COLO829 (cell line): ENCODE data around the gene CCDC9B.

Source experiments
- DNase-seq: peaks from one replicate; pipeline ENCODE4 v3.0.0; 2012; ENCODE audit warnings: low spot score

CCDC9B gene

DNA sequence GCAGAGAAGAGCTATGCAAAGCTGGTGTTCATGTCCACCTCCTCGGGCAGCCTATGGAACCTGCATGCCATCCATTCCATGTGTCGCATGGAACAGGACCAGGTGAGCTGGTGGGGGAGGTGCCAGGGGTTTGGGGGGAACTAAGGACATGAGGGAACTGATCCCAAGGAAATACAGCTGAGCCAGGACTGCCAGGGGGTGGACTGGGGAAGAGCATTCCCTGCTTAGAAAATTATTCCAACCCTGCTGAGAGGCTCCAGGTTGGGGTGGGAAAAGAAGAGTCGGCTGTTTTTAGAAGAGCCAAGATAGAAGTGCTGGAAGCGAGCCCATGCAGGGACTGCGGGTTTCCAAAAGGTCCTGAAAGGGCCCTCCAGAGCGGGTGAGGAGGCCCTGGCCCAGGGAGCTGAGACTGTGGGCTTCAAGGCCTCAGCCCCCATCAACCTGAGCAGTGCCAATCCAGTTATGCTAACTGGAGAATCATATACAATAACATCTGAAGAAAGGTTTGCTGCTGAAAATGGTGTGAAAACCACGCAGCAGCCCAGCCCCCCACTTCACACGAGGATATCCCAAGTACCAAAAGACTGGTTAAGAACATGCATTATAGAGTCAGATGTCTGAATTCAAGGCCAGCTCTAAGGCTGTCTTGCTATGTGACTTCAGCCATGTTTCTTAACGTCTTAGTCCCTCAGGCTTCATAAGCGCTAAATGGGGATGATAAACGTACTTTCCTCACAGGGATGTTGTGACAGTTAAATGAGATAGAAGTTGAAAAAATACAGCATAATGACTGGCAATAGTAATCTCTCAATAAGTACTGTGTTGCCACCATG is 25.1 kb upstream of the CCDC9B start:
- no peak for DNase-seq

- DNase-seq, result no peak
These were observed 24.3 kb upstream of the CCDC9B start for GRCh38 chr15:40365016-40365415.

GRCh38 chr15:40364251-40364650 is 23.5 kb upstream of the CCDC9B start:
- no peak for DNase-seq

GRCh38 chr15:40363611-40364010 is 22.9 kb upstream of the CCDC9B start:
- DNase-seq, result no peak

GRCh38 chr15:40361640-40362039 is 20.9 kb upstream of the CCDC9B start:
- no peak for DNase-seq

DNA sequence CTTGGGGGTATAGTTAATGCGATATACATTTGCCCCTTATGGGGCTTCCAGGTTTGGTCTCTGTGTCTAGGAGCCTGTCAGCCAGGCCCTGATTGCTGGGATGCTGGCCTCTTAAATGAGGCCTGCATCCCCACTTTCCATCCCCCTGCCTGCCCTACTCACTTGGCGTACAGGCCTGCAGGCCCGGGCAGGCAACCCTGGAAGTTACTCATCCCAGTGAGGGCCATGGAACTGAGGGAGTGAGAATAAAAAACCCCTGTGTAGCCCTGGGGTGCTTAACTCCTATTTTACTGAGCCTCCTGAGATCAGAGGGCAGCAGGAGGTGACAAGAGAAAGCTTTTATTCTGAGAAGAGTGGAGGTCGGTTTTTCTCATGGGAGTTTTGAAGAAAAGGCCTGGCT is 19.3 kb upstream of the CCDC9B start:
- no peak for DNase-seq

GRCh38 chr15:40358471-40359353 is 18.0 kb upstream of the CCDC9B start:
- DNase-seq, result no peak

GRCh38 chr15:40357723-40358470 is 17.2 kb upstream of the CCDC9B start, which contains the start of gene DISP2:
Gene DISP2 (plus strand): TSS chr15:40358219. CDS start chr15:40358322, 103 bp downstream.
- peak; percentile 80 for DNase-seq

DNA sequence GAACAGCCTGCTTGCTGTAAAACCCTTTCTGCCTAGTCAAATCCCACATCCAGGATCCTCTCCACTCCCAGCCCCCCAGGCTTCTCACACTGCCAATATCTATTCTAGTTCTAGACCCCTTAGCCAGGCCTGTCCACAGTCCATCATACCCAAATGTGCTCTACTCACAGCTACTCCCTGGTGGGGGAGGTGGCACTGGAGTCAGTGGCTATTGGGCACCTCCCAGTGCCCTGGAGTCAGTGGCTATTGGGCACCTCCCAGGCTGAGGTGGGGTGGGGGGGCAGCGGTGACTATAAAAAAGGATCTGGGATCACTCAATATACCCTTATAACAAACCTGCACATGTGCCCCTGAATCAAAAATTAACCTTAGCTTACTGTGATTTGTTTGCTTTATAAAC is 16.5 kb upstream of the CCDC9B start:
- no peak for DNase-seq

GRCh38 chr15:40355976-40356585 is 15.3 kb upstream of the CCDC9B start:
- DNase-seq, result no peak

DNA sequence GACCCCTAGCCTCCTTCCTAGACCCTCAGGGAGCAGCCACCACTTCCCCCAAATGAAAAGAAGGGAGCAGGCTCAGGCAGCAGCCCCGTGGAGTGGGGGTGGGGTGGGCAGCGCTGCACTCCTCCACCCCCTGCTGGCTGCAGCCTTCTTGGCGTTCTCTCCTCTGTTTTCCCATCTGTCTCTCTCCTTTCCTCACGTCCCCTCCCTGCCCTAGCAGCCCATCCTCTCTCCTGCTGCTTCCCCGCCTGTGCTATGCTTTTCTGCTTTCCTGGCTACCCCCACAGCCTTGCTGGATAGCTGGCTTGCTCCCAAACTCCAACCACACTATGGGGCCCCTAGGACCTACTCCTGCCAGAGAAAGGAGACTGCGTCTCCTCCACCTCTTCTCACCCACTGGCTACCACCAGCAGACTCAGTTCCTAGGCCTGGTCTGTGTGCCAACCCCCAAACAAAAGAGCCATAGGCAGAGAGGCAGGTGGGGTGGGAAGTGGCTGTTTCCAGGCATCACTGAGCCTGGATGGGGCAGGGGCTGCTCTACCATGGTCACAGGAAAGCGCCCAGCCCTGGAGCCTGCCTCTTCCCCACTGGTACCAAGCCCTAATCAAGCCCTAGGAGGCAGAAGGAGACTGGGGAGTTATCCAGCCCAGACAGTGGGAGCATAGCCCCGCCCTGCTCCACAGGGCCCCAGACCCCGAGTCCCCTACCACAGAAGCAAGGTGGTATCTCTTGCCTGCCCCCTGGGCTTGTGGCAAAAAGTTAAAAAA is 13.9 kb upstream of the CCDC9B start:
- no peak for DNase-seq

DNA sequence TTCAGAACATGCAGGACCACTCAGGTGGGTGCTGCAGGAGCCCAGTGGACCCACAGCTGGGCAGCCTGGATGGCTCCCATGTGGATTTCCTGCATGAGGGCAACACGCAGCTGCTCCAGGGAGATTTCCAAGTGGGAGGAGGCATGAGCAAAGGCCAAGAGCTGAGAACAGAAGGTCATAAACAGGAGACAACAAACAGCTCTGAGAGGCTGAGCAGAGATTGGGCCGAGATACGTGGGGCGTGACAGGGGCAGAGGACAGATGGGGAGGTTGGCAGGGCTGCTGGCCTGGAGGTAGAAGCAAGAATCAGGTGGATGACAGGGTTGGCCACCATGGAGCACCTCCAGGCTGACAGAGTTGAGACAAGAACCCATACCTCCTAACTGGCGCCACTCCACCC is 13.0 kb upstream of the CCDC9B start:
- DNase-seq, result no peak

DNA sequence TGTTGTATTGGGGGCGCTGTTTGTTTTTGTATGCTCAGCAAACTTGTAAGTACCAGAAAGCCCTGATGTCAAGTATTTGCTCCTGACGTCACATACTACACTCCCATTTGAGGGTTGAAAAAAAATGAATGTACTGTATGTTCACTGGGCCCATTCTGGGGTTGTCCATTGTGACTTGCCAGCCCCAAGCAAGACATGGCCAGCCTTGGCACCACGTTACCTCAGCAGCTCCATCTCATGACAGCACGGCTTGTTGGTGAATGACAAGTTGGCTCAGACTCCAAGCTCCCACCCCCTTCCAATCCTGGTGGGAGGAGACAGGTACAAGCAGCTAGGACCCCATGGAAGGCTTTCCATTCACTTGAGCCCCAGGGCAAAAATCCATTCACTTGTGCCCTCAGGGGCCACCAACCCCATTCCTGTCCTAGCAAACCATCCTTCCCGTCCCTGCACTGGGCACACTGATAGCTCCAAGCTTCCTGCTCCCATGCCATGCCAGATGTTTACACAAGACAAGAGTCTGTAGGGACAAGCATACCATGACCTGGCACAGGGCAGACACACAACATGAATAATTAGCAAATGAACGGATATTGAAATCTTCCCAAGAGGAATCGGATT is 11.7 kb upstream of the CCDC9B start:
- no peak for DNase-seq

- DNase-seq, result no peak
These were observed 8.4 kb upstream of the CCDC9B start for GRCh38 chr15:40349163-40349562.

- no peak for DNase-seq
These were observed 7.7 kb upstream of the CCDC9B start for GRCh38 chr15:40348474-40348870.

- DNase-seq, result no peak
These were observed 7.1 kb upstream of the CCDC9B start for GRCh38 chr15:40347559-40348473.

DNA sequence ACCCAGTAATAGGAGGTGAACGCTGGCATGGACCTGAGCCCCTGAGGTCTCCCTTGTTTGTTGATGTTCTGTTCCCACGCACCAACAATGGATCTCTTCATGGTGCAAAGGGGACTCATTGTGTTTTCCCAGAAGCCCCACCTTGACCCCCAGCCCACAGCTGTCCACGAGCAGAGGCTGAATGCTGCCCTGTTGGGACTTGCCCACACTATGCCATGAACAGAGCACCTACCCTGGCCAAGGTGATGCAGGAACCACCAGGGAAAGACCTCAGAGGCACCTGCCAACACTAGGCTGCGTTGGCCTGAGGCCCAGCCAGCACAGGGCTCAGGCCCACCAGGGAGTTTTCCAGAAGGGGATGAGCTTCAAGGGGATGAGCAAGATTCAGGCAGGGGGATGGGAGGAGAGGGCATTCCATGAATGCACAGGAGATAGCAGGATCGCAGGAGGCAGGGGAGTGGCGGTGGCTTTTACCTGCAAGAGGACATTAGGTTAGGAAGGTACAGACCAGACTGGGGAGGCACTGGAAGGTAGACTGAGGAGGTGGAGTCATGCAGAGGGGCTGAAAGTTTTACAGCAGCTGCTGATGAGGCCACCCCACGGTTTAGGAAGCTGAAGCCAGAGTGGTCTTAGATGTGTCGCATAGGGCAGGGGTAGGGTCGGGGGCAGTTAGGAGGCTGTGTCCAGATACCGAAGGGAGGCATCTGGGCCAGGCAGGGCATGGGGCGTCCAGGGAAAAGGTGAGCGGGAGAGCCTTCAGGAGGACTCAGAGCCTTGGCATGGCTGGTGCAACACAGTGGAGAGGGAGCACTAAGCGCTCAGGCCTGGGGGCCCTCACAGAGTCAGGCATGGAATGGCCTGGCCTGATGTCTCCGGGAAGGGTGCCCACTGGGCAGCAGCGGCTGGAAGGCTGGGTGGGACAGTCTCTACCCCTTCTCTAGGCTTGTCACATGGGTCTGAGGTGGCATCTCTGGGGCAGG is 6.1 kb upstream of the CCDC9B start:
- no peak for DNase-seq

GRCh38 chr15:40345867-40346578 is 5.3 kb upstream of the CCDC9B start:
- DNase-seq, result no peak
